Measurements from ENCODE around the gene MTUS2. TPM values are rescaled to one million over a fixed set of nuclear protein-coding genes. Genes with fewer than 3 reads are reported as not detected.

MTUS2 gene
- total RNA-seq, 1 experiment from 2014 or later, result not detected

- peaks cover 6% of the 10 kb centered on the region for H3K27me3 ChIP-seq (ENCODE audit: low read length)
These were observed 495.7 kb downstream of the MTUS2 start for GRCh38 chr13:29315847-29316246.

DNA sequence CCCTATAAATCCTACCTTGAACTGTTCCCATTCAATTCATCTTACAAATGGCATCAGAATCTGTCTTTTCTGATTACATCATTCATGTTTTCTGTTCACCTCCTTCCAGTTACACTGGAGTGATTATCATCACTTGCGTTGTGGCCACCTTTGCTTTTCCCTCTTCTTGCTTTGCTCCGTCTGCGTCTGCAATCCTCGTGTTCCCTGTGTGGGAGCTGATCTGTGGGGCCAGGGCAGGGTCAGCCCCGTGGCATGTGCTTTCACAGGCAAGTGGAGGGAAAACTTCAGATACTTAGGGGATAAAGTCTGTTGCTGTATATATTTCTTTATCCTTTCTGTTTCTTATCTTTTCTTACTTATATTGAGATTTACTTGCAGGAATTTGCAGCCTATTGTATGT lies 497.7 kb downstream of the MTUS2 start:
- no peaks in the 10 kb centered on the region for H4K20me1 ChIP-seq (ENCODE audit: low read length)
- H3K79me2 ChIP-seq (ENCODE audit: low read length), result no peaks in the 10 kb centered on the region
- H3K27me3 ChIP-seq (ENCODE audit: low read length), result peaks cover 6% of the 10 kb centered on the region
- intact Hi-C loops (cut with micrococcal nuclease), result no loop called here
- no peaks in the 10 kb centered on the region for H3F3A ChIP-seq (ENCODE audit: low read length, unreplicated experiment)
- no peak overlapping the region for H3K9ac ChIP-seq (ENCODE audit: low read length)
- TF ChIP-seq EZH2phosphoT487 (IDR thresholded peaks at IDR 0.05; ENCODE audit: borderline replicate concordance, low read length) (no peak), EZH2 (IDR thresholded peaks at IDR 0.05; ENCODE audit: low read length, unreplicated experiment) (no peak)
- TF ChIP-seq, protein P1, sequence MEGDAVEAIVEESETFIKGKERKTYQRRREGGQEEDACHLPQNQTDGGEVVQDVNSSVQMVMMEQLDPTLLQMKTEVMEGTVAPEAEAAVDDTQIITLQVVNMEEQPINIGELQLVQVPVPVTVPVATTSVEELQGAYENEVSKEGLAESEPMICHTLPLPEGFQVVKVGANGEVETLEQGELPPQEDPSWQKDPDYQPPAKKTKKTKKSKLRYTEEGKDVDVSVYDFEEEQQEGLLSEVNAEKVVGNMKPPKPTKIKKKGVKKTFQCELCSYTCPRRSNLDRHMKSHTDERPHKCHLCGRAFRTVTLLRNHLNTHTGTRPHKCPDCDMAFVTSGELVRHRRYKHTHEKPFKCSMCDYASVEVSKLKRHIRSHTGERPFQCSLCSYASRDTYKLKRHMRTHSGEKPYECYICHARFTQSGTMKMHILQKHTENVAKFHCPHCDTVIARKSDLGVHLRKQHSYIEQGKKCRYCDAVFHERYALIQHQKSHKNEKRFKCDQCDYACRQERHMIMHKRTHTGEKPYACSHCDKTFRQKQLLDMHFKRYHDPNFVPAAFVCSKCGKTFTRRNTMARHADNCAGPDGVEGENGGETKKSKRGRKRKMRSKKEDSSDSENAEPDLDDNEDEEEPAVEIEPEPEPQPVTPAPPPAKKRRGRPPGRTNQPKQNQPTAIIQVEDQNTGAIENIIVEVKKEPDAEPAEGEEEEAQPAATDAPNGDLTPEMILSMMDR (conservative IDR thresholded peaks at IDR 0.05; ENCODE audit: low read depth, low read length), result no peak
- no TSS peak for BruUV-seq (replicated peaks)
- DNase-seq (no peak), ATAC-seq (no peak)
- H3K4me1 ChIP-seq (ENCODE audit: insufficient read depth, low read length), result no peaks in the 10 kb centered on the region
- no peak overlapping the region for H3K4me2 ChIP-seq (ENCODE audit: low read length)
- no peak overlapping the region for H2AFZ ChIP-seq (ENCODE audit: low read length)
- H3K36me3 ChIP-seq (ENCODE audit: low read depth, low read length), result no peaks in the 10 kb centered on the region
- CTCF ChIA-PET, result no interaction called here
- no peak overlapping the region for H3K4me3 ChIP-seq (ENCODE audit: low read length)
- H3K27ac ChIP-seq (ENCODE audit: low read length), result no peak overlapping the region
- no peaks in the 10 kb centered on the region for H3K9me3 ChIP-seq (ENCODE audit: low read length)
- POLR2A ChIA-PET (ENCODE audit: unreplicated experiment), result no interaction called here
- H3K9me2 ChIP-seq (replicated peaks; ENCODE audit: low read length), result no peaks in the 10 kb centered on the region

More at GRCh38 chr13:29315847-29316246, 495.7 kb downstream of the MTUS2 start:
- ChIA-PET POLR2A (ENCODE audit: unreplicated experiment) (no interaction called here), CTCF (no interaction called here)
- no peak for TF ChIP-seq EZH2 (IDR thresholded peaks at IDR 0.05; ENCODE audit: low read length, unreplicated experiment)
- no peak for TF ChIP-seq EZH2phosphoT487 (IDR thresholded peaks at IDR 0.05; ENCODE audit: borderline replicate concordance, low read length)
- TF ChIP-seq, protein P1 (conservative IDR thresholded peaks at IDR 0.05; ENCODE audit: low read depth, low read length), result no peak
- Histone ChIP-seq H3K9me3 (ENCODE audit: low read length) (no peaks in the 10 kb centered on the region), H2AFZ (ENCODE audit: low read length) (no peak overlapping the region), H3K79me2 (ENCODE audit: low read length) (no peaks in the 10 kb centered on the region), H3F3A (ENCODE audit: low read length, unreplicated experiment) (no peaks in the 10 kb centered on the region), H3K27ac (ENCODE audit: low read length) (no peak overlapping the region), H3K9ac (ENCODE audit: low read length) (no peak overlapping the region), H3K4me2 (ENCODE audit: low read length) (no peak overlapping the region), H3K4me3 (ENCODE audit: low read length) (no peak overlapping the region), H3K9me2 (replicated peaks; ENCODE audit: low read length) (no peaks in the 10 kb centered on the region), H3K4me1 (ENCODE audit: insufficient read depth, low read length) (no peaks in the 10 kb centered on the region), H3K36me3 (ENCODE audit: low read depth, low read length) (no peaks in the 10 kb centered on the region), H4K20me1 (ENCODE audit: low read length) (no peaks in the 10 kb centered on the region)
- DNase-seq (no peak), ATAC-seq (no peak)
- no TSS peak for BruUV-seq (replicated peaks)
- intact Hi-C loops (cut with micrococcal nuclease), result no loop called here

GRCh38 chr13:29318741-29319140 lies 498.6 kb downstream of the MTUS2 start:
- Histone ChIP-seq H2AFZ (ENCODE audit: low read length) (no peak overlapping the region), H3K4me2 (ENCODE audit: low read length) (no peak overlapping the region), H3K4me1 (ENCODE audit: insufficient read depth, low read length) (no peaks in the 10 kb centered on the region), H3K79me2 (ENCODE audit: low read length) (no peaks in the 10 kb centered on the region), H3K9ac (ENCODE audit: low read length) (no peak overlapping the region), H3K27ac (ENCODE audit: low read length) (no peak overlapping the region), H3K4me3 (ENCODE audit: low read length) (no peak overlapping the region), H3K9me3 (ENCODE audit: low read length) (no peaks in the 10 kb centered on the region), H3K27me3 (ENCODE audit: low read length) (peaks cover 9% of the 10 kb centered on the region), H3K36me3 (ENCODE audit: low read depth, low read length) (no peaks in the 10 kb centered on the region), H3F3A (ENCODE audit: low read length, unreplicated experiment) (no peaks in the 10 kb centered on the region), H3K9me2 (replicated peaks; ENCODE audit: low read length) (no peaks in the 10 kb centered on the region), H4K20me1 (ENCODE audit: low read length) (no peaks in the 10 kb centered on the region)
- ChIA-PET CTCF (no interaction called here), POLR2A (ENCODE audit: unreplicated experiment) (no interaction called here)
- TF ChIP-seq EZH2 (IDR thresholded peaks at IDR 0.05; ENCODE audit: low read length, unreplicated experiment), result no peak
- no TSS peak for BruUV-seq (replicated peaks)
- ATAC-seq (no peak), DNase-seq (no peak)
- intact Hi-C loops (cut with micrococcal nuclease), result no loop called here
